Right kidney (tissue), 1 donor: ENCODE data around the gene GJA3.

Experiments used
- DNase-seq: peaks from one replicate; pipeline ENCODE4 v3.0.0-alpha.2; 2016

Gene GJA3

GRCh38 chr13:20128459-20128931 is 32.4 kb downstream of the GJA3 start:
- peak; percentile 75 for DNase-seq

GRCh38 chr13:20127562-20128458 is 33.0 kb downstream of the GJA3 start:
- DNase-seq = peak; percentile 92

- DNase-seq = no peak
These were observed 33.6 kb downstream of the GJA3 start for GRCh38 chr13:20127262-20127561.

- DNase-seq = no peak
These were observed 34.2 kb downstream of the GJA3 start for GRCh38 chr13:20126541-20127261.

- no peak for DNase-seq
These were observed 35.1 kb downstream of the GJA3 start for GRCh38 chr13:20125783-20126165.

GRCh38 chr13:20125129-20125782 is 35.6 kb downstream of the GJA3 start:
- no peak for DNase-seq

- DNase-seq = no peak
These were observed 36.5 kb downstream of the GJA3 start for GRCh38 chr13:20124303-20124702.

GRCh38 chr13:20121159-20121525 is 39.7 kb downstream of the GJA3 start:
- no peak for DNase-seq

- no peak for DNase-seq
These were observed 40.9 kb downstream of the GJA3 start for GRCh38 chr13:20119960-20120359.

- peak; percentile 84 for DNase-seq
These were observed 42.3 kb downstream of the GJA3 start for GRCh38 chr13:20118268-20119140.

GRCh38 chr13:20116213-20116612 is 44.6 kb downstream of the GJA3 start:
- no peak for DNase-seq

GRCh38 chr13:20114066-20114610 is 46.7 kb downstream of the GJA3 start:
- no peak for DNase-seq

GRCh38 chr13:20109037-20109436 is 51.8 kb downstream of the GJA3 start:
- DNase-seq = no peak

- no peak for DNase-seq
These were observed 54.1 kb downstream of the GJA3 start for GRCh38 chr13:20106742-20107141.

GRCh38 chr13:20105161-20105689 is 55.6 kb downstream of the GJA3 start:
- no peak for DNase-seq

- no peak for DNase-seq
These were observed 58.2 kb downstream of the GJA3 start for GRCh38 chr13:20102525-20103180.

GRCh38 chr13:20101467-20102316 is 59.2 kb downstream of the GJA3 start:
- DNase-seq = no peak

GRCh38 chr13:20099319-20099718 is 61.5 kb downstream of the GJA3 start:
- no peak for DNase-seq

- DNase-seq = no peak
These were observed 66.9 kb downstream of the GJA3 start for GRCh38 chr13:20093951-20094350.

- DNase-seq = no peak
These were observed 70.5 kb downstream of the GJA3 start for GRCh38 chr13:20090349-20090748.
